ENCODE measurements around the gene DUSP8.

DUSP8 gene

DNA sequence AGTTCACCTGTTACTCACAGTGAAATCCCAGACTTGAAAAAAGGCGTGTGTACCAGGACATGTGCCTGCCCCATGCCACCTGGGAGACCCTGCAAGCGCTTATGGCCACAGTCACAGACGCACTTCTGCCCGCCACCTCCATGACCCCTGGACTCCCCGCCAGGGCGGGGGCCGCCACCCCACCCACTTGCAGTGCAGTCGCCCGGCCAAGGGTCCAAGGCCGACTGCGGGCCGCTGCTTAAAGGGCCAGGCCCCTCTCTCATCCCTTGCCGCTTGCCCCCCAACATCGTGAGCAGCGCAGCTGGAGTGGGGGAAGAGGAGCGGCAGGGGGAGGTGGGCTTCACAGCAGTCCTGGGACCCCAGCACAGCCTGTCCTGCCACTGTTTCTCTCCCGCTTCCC, 10.8 kb downstream of the DUSP8 start (continued):
- TF ChIP-seq SNAI2 (CRISPR knock-in tag; IDR thresholded peaks at IDR 0.05) = no peak
- TF ChIP-seq, protein P1, sequence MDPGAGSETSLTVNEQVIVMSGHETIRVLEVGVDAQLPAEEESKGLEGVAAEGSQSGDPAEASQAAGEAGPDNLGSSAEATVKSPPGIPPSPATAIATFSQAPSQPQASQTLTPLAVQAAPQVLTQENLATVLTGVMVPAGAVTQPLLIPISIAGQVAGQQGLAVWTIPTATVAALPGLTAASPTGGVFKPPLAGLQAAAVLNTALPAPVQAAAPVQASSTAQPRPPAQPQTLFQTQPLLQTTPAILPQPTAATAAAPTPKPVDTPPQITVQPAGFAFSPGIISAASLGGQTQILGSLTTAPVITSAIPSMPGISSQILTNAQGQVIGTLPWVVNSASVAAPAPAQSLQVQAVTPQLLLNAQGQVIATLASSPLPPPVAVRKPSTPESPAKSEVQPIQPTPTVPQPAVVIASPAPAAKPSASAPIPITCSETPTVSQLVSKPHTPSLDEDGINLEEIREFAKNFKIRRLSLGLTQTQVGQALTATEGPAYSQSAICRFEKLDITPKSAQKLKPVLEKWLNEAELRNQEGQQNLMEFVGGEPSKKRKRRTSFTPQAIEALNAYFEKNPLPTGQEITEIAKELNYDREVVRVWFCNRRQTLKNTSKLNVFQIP (CRISPR knock-in tag; IDR thresholded peaks at IDR 0.05; ENCODE audit: borderline replicate concordance, low read depth) = no peak
- TF ChIP-seq OSR1 (CRISPR knock-in tag; IDR thresholded peaks at IDR 0.05) = no peak

DNA sequence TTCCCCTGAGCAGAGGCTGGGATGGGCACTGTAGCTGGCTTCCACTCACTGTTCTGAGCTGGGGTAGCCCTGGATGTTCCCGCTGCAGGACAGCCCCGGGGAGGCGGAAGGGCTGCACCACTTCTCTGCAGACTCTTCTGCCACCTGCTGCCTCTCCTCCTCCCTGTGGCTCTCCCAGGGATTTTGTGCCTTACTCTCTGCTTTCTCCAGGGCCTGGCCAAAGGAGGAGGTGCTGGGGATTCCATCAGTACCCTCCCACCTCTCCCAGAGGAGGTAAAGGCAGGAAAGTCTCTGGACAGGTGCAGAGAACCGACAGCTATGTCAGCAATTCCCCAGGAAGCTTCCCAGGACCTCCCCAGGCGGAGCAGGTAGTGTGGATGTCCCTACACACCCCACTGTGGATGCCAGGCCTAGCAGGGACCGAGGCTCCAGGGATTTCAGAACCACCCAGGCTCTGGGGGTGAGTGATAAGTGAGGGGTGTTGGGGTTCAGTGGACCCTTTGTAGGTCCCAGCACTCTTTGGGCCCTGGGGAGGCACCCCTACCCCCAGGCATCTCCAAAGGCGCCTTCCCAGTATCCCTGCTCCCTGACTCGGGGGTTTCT, 11.3 kb downstream of the DUSP8 start:
- TF ChIP-seq, protein P2, sequence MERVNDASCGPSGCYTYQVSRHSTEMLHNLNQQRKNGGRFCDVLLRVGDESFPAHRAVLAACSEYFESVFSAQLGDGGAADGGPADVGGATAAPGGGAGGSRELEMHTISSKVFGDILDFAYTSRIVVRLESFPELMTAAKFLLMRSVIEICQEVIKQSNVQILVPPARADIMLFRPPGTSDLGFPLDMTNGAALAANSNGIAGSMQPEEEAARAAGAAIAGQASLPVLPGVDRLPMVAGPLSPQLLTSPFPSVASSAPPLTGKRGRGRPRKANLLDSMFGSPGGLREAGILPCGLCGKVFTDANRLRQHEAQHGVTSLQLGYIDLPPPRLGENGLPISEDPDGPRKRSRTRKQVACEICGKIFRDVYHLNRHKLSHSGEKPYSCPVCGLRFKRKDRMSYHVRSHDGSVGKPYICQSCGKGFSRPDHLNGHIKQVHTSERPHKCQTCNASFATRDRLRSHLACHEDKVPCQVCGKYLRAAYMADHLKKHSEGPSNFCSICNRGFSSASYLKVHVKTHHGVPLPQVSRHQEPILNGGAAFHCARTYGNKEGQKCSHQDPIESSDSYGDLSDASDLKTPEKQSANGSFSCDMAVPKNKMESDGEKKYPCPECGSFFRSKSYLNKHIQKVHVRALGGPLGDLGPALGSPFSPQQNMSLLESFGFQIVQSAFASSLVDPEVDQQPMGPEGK (CRISPR knock-in tag; IDR thresholded peaks at IDR 0.05; ENCODE audit: borderline replicate concordance) = no peak
- TF ChIP-seq TOX (CRISPR knock-in tag; IDR thresholded peaks at IDR 0.05; ENCODE audit: borderline replicate concordance) = no peak
- ATAC-seq = no peak

- TF ChIP-seq GLIS3 (CRISPR knock-in tag; IDR thresholded peaks at IDR 0.05) (no peak), ZNF8 (CRISPR knock-in tag; IDR thresholded peaks at IDR 0.05) (no peak)
- ATAC-seq = no peak
These were observed 11.9 kb downstream of the DUSP8 start for GRCh38 chr11:1560002-1560648.

DNA sequence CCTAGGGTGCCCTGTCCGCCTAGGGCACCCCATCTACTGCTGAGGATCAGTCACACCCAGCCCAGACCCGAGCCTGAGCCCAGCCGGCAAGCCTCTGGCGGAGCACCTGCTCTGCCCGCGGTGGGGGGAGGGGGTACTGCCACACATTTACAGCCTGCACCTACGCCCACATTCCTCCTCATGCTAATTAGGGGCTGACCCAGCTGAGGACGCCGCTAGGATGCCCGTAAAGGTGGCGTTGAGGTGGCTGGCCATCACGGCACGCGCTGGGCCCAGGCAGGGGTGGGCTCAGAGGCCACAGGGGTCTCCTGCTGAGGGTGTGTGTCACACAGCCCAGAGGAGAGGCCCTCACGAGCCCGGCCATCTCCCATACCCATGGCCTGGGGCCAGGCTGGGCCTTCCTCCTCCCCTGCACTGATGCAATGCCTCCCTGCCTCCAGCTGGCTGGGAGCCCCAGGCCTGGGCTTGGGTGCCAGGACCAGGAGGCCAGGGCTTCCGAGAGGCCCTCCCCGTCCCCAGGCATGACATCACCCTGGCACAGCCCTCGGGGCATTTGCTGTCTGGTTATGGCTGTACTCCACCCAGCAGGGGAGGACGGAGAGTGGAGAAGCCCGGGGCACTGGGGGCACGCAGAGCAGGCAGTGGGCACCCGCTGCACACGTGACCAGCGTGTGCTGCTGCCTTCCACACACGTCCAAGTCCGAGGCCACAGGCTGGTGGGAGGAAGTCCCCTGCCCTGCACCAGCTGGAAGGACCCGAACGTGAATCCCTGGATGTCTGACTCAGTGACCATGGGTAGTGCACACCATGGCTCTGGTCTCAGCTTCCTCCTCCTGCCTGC, 12.7 kb downstream of the DUSP8 start:
- TF ChIP-seq ZNF8 (CRISPR knock-in tag; IDR thresholded peaks at IDR 0.05) (no peak), ZFP3 (CRISPR knock-in tag; IDR thresholded peaks at IDR 0.05) (0 out of 2 replicates have a peak, but pooled peaks have one; percentile 37)
- peak; percentile 46 for ATAC-seq

- TF ChIP-seq ESRRG (CRISPR knock-in tag; IDR thresholded peaks at IDR 0.05) (no peak), GLIS3 (CRISPR knock-in tag; IDR thresholded peaks at IDR 0.05) (no peak), SNAI2 (CRISPR knock-in tag; IDR thresholded peaks at IDR 0.05) (no peak), RARB (CRISPR knock-in tag; IDR thresholded peaks at IDR 0.05) (no peak)
- ATAC-seq = no peak; the same call in 2 of the 3 replicates
These were observed 13.3 kb downstream of the DUSP8 start for GRCh38 chr11:1558775-1559110.

- TF ChIP-seq, protein P3, sequence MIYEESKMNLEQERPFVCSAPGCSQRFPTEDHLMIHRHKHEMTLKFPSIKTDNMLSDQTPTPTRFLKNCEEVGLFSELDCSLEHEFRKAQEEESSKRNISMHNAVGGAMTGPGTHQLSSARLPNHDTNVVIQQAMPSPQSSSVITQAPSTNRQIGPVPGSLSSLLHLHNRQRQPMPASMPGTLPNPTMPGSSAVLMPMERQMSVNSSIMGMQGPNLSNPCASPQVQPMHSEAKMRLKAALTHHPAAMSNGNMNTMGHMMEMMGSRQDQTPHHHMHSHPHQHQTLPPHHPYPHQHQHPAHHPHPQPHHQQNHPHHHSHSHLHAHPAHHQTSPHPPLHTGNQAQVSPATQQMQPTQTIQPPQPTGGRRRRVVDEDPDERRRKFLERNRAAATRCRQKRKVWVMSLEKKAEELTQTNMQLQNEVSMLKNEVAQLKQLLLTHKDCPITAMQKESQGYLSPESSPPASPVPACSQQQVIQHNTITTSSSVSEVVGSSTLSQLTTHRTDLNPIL (CRISPR knock-in tag; IDR thresholded peaks at IDR 0.05; ENCODE audit: low read depth) = no peak
- no peak for TF ChIP-seq CSRNP3 (CRISPR knock-in tag; IDR thresholded peaks at IDR 0.05)
- no peak for TF ChIP-seq GLIS3 (CRISPR knock-in tag; IDR thresholded peaks at IDR 0.05)
- TF ChIP-seq, protein P2 (CRISPR knock-in tag; IDR thresholded peaks at IDR 0.05; ENCODE audit: borderline replicate concordance) = no peak
- TF ChIP-seq CSDC2 (CRISPR knock-in tag; IDR thresholded peaks at IDR 0.05) = no peak
- no peak for TF ChIP-seq OSR1 (CRISPR knock-in tag; IDR thresholded peaks at IDR 0.05)
- no peak for TF ChIP-seq SNAI2 (CRISPR knock-in tag; IDR thresholded peaks at IDR 0.05)
- peak; percentile 82 for ATAC-seq
These were observed 13.9 kb downstream of the DUSP8 start for GRCh38 chr11:1557904-1558774.

Data from SK-N-SH treated with all-trans-retinoic acid at 6 μM for 48 hours (cell line).